Lung (tissue), 12 donors: ENCODE results near the gene RECQL. TPM values are rescaled to one million over a fixed set of nuclear protein-coding genes. Genes with fewer than 3 reads are reported as not detected.
"Not testable (repeated sequence)": the region's sequence is repeated elsewhere in the genome, so short reads cannot be mapped to it uniquely, and the experiment has no call there.

ENCODE experiments used
- ATAC-seq: fragments of 200-7000 bp; cut with Tn5 transposase; one replicate; pipeline ENCODE4 v1.9.1; 2020; ENCODE audit warnings: moderate number of reproducible peaks; ENCODE audit not compliant: insufficient read depth, low FRiP score
- DNase-seq, 3 donors: peaks; one replicate each; pipeline ENCODE4 v3.0.0-alpha.2; 2013 to 2017
- H3K27ac ChIP-seq, 2 donors: one replicate each; pipeline ENCODE4 v1.5.1; 2013; ENCODE audit warnings: mild to moderate bottlenecking in 2 of 2, moderate library complexity in 2 of 2, control low read depth in 1 of 2, inconsistent platforms in 1 of 2, low read depth in 1 of 2, low read length in 1 of 2
- H3K27me3 ChIP-seq, 3 donors: one replicate each; pipeline ENCODE4 v1.5.1; 2013; ENCODE audit warnings: low read length in 2 of 3; ENCODE audit not compliant: control insufficient read depth in 3 of 3, insufficient read depth in 3 of 3
- H3K36me3 ChIP-seq, 4 donors: one replicate each; pipeline ENCODE4 v1.5.1; 2013; ENCODE audit warnings: low read length in 4 of 4, mild to moderate bottlenecking in 1 of 4, moderate library complexity in 1 of 4; ENCODE audit not compliant: control insufficient read depth in 4 of 4, insufficient read depth in 4 of 4
- H3K4me1 ChIP-seq, 5 donors: one replicate each; pipeline ENCODE4 v1.5.1; 2013; ENCODE audit warnings: low read length in 5 of 5, mild to moderate bottlenecking in 2 of 5, moderate library complexity in 1 of 5; ENCODE audit not compliant: control insufficient read depth in 5 of 5, insufficient read depth in 5 of 5
- H3K4me3 ChIP-seq: one replicate; pipeline ENCODE4 v1.5.1; 2013; ENCODE audit warnings: mild to moderate bottlenecking, control low read depth, moderate library complexity
- H3K9ac ChIP-seq, 2 donors: one replicate each; pipeline ENCODE4 v1.5.1; 2013; ENCODE audit warnings: low read length in 2 of 2, control low read depth in 1 of 2; ENCODE audit not compliant: insufficient read depth in 1 of 2
- H3K9me3 ChIP-seq, 4 donors: one replicate each; pipeline ENCODE4 v1.5.1; 2013; ENCODE audit warnings: low read length in 3 of 4, mild to moderate bottlenecking in 1 of 4, moderate library complexity in 1 of 4; ENCODE audit not compliant: control insufficient read depth in 4 of 4, insufficient read depth in 3 of 4
- WGBS, 2 donors: extraction: QIAGEN DNeasy Blood & Tissue Kit; methylation state at CpG; one replicate each; pipeline ENCODE4 v1.1.7; 2013; 5-methylcytosine and 5-hydroxymethylcytosine counted together
- polyA plus RNA-seq, 2 donors: library from polyadenylated mRNA; stranded (reverse); fragments of 200-250 nt; gene quantifications; one replicate each; pipeline ENCODE4 v1.2.1, GENCODE V29; 2013
- total RNA-seq, 2 donors: library from RNA; depleted of rRNA in 1 of 2; stranded (reverse); fragments of >200 nt in 1 of 2; gene quantifications; one replicate each; pipeline ENCODE4 v1.2.1, GENCODE V29; 2014 to 2021
- TF ChIP-seq, protein P1 (sequence below): IDR thresholded peaks from 2 replicates; pipeline ENCODE4 v1.5.1; 2012; ENCODE audit warnings: mild to moderate bottlenecking; ENCODE audit errors: control extremely low read depth, extremely low read depth
- donor health status: control.
- donor health status: control.
- donor health status: Bipolar disorder and iron deficiency.
- donor health status: healthy.
- donor health status: DM: yes; HTN: yes; CAD: no.

The RECQL gene
- total and polyA plus RNA-seq, 4 donors: 13.8 to 36.0 (median 29.6) TPM

DNA sequence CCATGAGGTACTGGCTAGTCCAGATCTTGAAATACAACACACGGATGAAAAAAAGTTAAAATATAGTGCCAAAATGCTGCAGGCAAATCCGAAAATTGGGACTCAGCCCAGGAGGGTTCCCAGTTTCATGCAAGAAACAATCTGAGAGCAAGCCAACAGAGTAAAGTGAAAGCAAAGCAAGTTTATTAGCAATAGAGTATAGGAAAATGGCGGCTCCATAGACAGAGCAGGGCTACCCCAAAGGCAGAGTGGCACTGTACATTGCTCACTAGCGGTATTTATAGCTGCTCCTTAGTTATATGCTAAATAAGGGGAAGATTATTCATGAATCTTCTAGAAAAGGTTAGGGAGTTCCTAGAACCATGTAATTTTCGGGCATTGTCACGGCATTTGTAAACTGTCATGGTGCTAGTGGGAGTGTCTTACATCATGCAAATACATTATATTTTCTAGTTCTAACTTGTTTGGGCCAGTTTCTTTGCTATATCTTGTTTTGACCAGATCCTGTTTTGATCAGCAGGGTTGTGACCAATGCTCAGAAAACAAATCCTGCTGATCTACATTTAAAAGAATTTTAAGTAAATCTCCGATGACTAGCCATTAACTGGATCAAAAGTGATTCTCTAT, 29.1 kb downstream of the RECQL start:
- Histone ChIP-seq H3K9me3 (no peaks in the 10 kb centered on the region), H3K4me1 (no peaks in the 10 kb centered on the region), H3K9ac (no peak overlapping the region), H3K36me3 (peaks cover 8 to 38% (median 23%) of the 10 kb centered on the region in 4 donors), H3K4me3 (no peak overlapping the region), H3K27me3 (no peaks in the 10 kb centered on the region), H3K27ac (no peak overlapping the region)
- ATAC-seq: no peak
- DNase-seq: no peak
- TF ChIP-seq, protein P1, sequence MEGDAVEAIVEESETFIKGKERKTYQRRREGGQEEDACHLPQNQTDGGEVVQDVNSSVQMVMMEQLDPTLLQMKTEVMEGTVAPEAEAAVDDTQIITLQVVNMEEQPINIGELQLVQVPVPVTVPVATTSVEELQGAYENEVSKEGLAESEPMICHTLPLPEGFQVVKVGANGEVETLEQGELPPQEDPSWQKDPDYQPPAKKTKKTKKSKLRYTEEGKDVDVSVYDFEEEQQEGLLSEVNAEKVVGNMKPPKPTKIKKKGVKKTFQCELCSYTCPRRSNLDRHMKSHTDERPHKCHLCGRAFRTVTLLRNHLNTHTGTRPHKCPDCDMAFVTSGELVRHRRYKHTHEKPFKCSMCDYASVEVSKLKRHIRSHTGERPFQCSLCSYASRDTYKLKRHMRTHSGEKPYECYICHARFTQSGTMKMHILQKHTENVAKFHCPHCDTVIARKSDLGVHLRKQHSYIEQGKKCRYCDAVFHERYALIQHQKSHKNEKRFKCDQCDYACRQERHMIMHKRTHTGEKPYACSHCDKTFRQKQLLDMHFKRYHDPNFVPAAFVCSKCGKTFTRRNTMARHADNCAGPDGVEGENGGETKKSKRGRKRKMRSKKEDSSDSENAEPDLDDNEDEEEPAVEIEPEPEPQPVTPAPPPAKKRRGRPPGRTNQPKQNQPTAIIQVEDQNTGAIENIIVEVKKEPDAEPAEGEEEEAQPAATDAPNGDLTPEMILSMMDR: no peak
- 96% methylated on average over 7 of the region's 7 CpGs for WGBS, 2 donors

- Histone ChIP-seq H3K27ac (no peak overlapping the region), H3K27me3 (no peaks in the 10 kb centered on the region), H3K9ac (no peak overlapping the region), H3K4me1 (no peaks in the 10 kb centered on the region), H3K9me3 (no peaks in the 10 kb centered on the region), H3K36me3 (peaks cover 8 to 32% (median 22%) of the 10 kb centered on the region in 4 donors), H3K4me3 (no peak overlapping the region)
- TF ChIP-seq, protein P1: no peak
- no peak for ATAC-seq
- 80 to 81% methylated on average over 2 of the region's 2 CpGs for WGBS, 2 donors
- DNase-seq: no peak
Observed at GRCh38 chr12:21471294-21471693, 30.1 kb downstream of the RECQL start.

- DNase-seq, H3K4me3 ChIP-seq, ATAC-seq, H3K9me3 ChIP-seq, H3K27me3 ChIP-seq, H3K4me1 ChIP-seq, H3K27ac ChIP-seq, H3K9ac ChIP-seq: not testable (repeated sequence)
- H3K36me3 ChIP-seq: peaks cover 3 to 19% (median 7%) of the 10 kb centered on the region in 4 donors
- WGBS, 2 donors: 88 to 96% methylated on average over 2 of the region's 2 CpGs
Observed at GRCh38 chr12:21467334-21467733, 34.1 kb downstream of the RECQL start.

- H3K4me3 ChIP-seq: no peak overlapping the region
- no peak overlapping the region for H3K27ac ChIP-seq
- TF ChIP-seq, protein P1: no peak
- no peak for ATAC-seq
- no peaks in the 10 kb centered on the region for H3K9me3 ChIP-seq
- 96 to 97% methylated on average over 2 of the region's 2 CpGs for WGBS, 2 donors
- H3K9ac ChIP-seq: no peak overlapping the region
- DNase-seq: no peak
- H3K27me3 ChIP-seq: no peaks in the 10 kb centered on the region
- no peaks in the 10 kb centered on the region for H3K4me1 ChIP-seq
- peaks cover 9 to 27% (median 17%) of the 10 kb centered on the region in 4 donors for H3K36me3 ChIP-seq
Observed at GRCh38 chr12:21459474-21459873, 42.0 kb downstream of the RECQL start.
